ENCODE data around the gene FOXP1.

DNA sequence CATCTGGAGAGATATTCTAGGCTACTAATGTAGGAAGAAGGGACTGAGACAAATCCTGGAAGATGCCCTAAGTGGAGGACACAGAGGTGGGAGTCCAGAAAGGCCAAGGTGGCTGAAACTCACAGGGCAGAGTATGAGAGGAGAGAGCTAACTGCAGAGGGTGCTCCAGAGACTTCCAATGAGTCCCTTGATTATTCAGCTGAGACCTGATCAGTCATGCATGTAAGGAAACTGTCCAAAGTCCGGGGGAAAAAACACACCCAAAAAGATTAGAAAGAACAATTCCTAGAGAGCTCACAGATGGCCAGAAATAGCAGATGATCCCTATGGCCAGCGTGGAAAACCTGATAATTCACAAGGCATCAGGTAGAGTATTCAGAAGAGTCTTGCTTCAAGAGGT lies 18.7 kb upstream of the FOXP1 start:
- TF ChIP-seq POU2F2 (IDR thresholded peaks at IDR 0.05; ENCODE audit: low read depth, low read length) (no peak), POLR2AphosphoS5 (IDR thresholded peaks at IDR 0.05; ENCODE audit: low read depth, low read length) (no peak)
